OCI-LY7 (cell line): ENCODE data around the gene GADD45GIP1.

ENCODE experiments used
- EZH2phosphoT487 ChIP-seq: fragments of 200-600 bp; sonication (generic); IDR thresholded peaks from 2 replicates; pipeline ENCODE4 v1.6.1; 2018; ENCODE audit warnings: low read depth, borderline replicate concordance, mild to moderate bottlenecking, mixed run types, antibody characterized with exemption, low read length, moderate library complexity, mixed read lengths
- TF ChIP-seq, protein P1 (sequence below): fragments of 200-600 bp; sonication (generic); conservative IDR thresholded peaks from 2 replicates; pipeline ENCODE4 v1.5.1; 2014; ENCODE audit warnings: mild to moderate bottlenecking, antibody characterized with exemption, low read length, moderate library complexity, mixed read lengths

GRCh38 chr19:12967907-12968306 is 10.9 kb upstream of the GADD45GIP1 start:
- TF ChIP-seq, protein P1, sequence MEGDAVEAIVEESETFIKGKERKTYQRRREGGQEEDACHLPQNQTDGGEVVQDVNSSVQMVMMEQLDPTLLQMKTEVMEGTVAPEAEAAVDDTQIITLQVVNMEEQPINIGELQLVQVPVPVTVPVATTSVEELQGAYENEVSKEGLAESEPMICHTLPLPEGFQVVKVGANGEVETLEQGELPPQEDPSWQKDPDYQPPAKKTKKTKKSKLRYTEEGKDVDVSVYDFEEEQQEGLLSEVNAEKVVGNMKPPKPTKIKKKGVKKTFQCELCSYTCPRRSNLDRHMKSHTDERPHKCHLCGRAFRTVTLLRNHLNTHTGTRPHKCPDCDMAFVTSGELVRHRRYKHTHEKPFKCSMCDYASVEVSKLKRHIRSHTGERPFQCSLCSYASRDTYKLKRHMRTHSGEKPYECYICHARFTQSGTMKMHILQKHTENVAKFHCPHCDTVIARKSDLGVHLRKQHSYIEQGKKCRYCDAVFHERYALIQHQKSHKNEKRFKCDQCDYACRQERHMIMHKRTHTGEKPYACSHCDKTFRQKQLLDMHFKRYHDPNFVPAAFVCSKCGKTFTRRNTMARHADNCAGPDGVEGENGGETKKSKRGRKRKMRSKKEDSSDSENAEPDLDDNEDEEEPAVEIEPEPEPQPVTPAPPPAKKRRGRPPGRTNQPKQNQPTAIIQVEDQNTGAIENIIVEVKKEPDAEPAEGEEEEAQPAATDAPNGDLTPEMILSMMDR: no peak
- no peak for TF ChIP-seq EZH2phosphoT487
